Calu3 (cell line): ENCODE results near the gene UXS1. TPM values are rescaled to one million over a fixed set of nuclear protein-coding genes. Genes with fewer than 3 reads are reported as not detected.

Experiments used
- BruUV-seq: library from RNA; stranded (reverse); fragments of 400-500 nt; replicated peaks from 2 replicates; lab custom pipeline; 2021; lab: Mats Ljungman, UMichigan
- CTCF ChIA-PET: fragments of 300-600 bp; sonication (Branson Sonifier 250); formaldehyde crosslinking; loops from one replicate; lab custom pipeline; 2022; ENCODE audit warnings: antibody characterized with exemption; lab: Charles Lee
- DNase-seq: peaks from one replicate; pipeline ENCODE4 v3.0.0; 2022
- H3K27ac Mint-ChIP-seq: one replicate; pipeline ENCODE4 v1.8.0; 2022; ENCODE audit warnings: mixed read lengths; ENCODE audit not compliant: unreplicated experiment
- H3K27me3 Mint-ChIP-seq: one replicate; pipeline ENCODE4 v1.8.0; 2022; ENCODE audit warnings: mixed read lengths; ENCODE audit not compliant: unreplicated experiment
- H3K36me3 Mint-ChIP-seq: one replicate; pipeline ENCODE4 v1.8.0; 2022; ENCODE audit warnings: mild to moderate bottlenecking, moderate library complexity, mixed read lengths; ENCODE audit not compliant: insufficient read depth, unreplicated experiment
- H3K4me1 Mint-ChIP-seq: one replicate; pipeline ENCODE4 v1.8.0; 2022; ENCODE audit warnings: mild to moderate bottlenecking, low read depth, mixed read lengths; ENCODE audit not compliant: unreplicated experiment
- H3K4me3 Mint-ChIP-seq: one replicate; pipeline ENCODE4 v1.8.0; 2022; ENCODE audit warnings: mild to moderate bottlenecking, low read depth, moderate library complexity, mixed read lengths; ENCODE audit not compliant: unreplicated experiment
- H3K9me3 Mint-ChIP-seq: one replicate; pipeline ENCODE4 v1.8.0; 2022; ENCODE audit warnings: low read depth, mixed read lengths; ENCODE audit not compliant: unreplicated experiment
- CTCF ChIP-seq: fragments of 200-600 bp; IDR thresholded peaks from one replicate; pipeline ENCODE4 v1.8.0; 2022; ENCODE audit warnings: antibody characterized with exemption; ENCODE audit not compliant: unreplicated experiment
- intact Hi-C: fragments of 100-400 bp; cut with micrococcal nuclease; formaldehyde crosslinking; loops from one replicate; pipeline ENCODE4 v1.10.0; 2022; ENCODE audit not compliant: unreplicated experiment
- total RNA-seq: library from RNA; stranded (reverse); gene quantifications from 2 replicates; pipeline ENCODE4 v1.2.3, GENCODE V29; 2022

The UXS1 gene
- total RNA-seq, 1 experiment from 2014 or later: 87.7 TPM

GRCh38 chr2:106065268-106065982, 128.7 kb downstream of the UXS1 start:
- Mint-ChIP-seq H3K27me3 (no peaks in the 10 kb centered on the region), H3K4me1 (no peaks in the 10 kb centered on the region), H3K27ac (no peak overlapping the region), H3K9me3 (no peaks in the 10 kb centered on the region), H3K4me3 (no peak overlapping the region), H3K36me3 (no peaks in the 10 kb centered on the region)
- no peak for DNase-seq
- TF ChIP-seq CTCF: no peak
- intact Hi-C loops: no loop called here
- BruUV-seq: no TSS peak
- CTCF ChIA-PET: no interaction called here

GRCh38 chr2:106063181-106063580, 130.9 kb downstream of the UXS1 start:
- Mint-ChIP-seq H3K4me3 (no peak overlapping the region), H3K27ac (no peak overlapping the region), H3K9me3 (no peaks in the 10 kb centered on the region), H3K27me3 (no peaks in the 10 kb centered on the region), H3K4me1 (no peaks in the 10 kb centered on the region), H3K36me3 (no peaks in the 10 kb centered on the region)
- DNase-seq: no peak
- no TSS peak for BruUV-seq
- TF ChIP-seq CTCF: no peak
- intact Hi-C loops: no loop called here
- CTCF ChIA-PET: no interaction called here

GRCh38 chr2:106062627-106063026, 131.5 kb downstream of the UXS1 start:
- DNase-seq: no peak
- CTCF ChIA-PET: no interaction called here
- no TSS peak for BruUV-seq
- Mint-ChIP-seq H3K36me3 (no peaks in the 10 kb centered on the region), H3K4me3 (no peak overlapping the region), H3K9me3 (no peaks in the 10 kb centered on the region), H3K27me3 (no peaks in the 10 kb centered on the region), H3K27ac (no peak overlapping the region), H3K4me1 (no peaks in the 10 kb centered on the region)
- intact Hi-C loops: no loop called here
- no peak for TF ChIP-seq CTCF

- Mint-ChIP-seq H3K4me3 (no peak overlapping the region), H3K9me3 (no peaks in the 10 kb centered on the region), H3K27ac (no peak overlapping the region), H3K27me3 (no peaks in the 10 kb centered on the region), H3K36me3 (no peaks in the 10 kb centered on the region), H3K4me1 (peaks cover 8% of the 10 kb centered on the region)
- no TSS peak for BruUV-seq
- no peak for DNase-seq
- intact Hi-C loops: no loop called here
- CTCF ChIA-PET: no interaction called here
- TF ChIP-seq CTCF: no peak
Measured at GRCh38 chr2:106061611-106062349, 132.3 kb downstream of the UXS1 start.
